Epithelial cell of esophagus (primary cell): ENCODE results near the gene OTUD5.
"Not testable (repeated sequence)": the region's sequence is repeated elsewhere in the genome, so short reads cannot be mapped to it uniquely, and the experiment has no call there.

Experiments
- DNase-seq: peaks from one replicate; pipeline ENCODE4 v3.0.0; 2010; ENCODE audit warnings: low read depth
- H3K4me3 ChIP-seq: 2 replicates; pipeline ENCODE4 v1.5.1; 2011; ENCODE audit warnings: mild to moderate bottlenecking, low read length, control low read depth
- CTCF ChIP-seq: IDR thresholded peaks from 2 replicates; pipeline ENCODE4 v1.5.1; 2011; ENCODE audit warnings: low read depth, mild to moderate bottlenecking, low read length, control low read depth, inconsistent platforms; ENCODE audit not compliant: insufficient read depth; ENCODE audit errors: missing control alignments

Gene OTUD5

GRCh38 chrX:48983081-48983480 is 25.7 kb upstream of the OTUD5 start:
- TF ChIP-seq CTCF, result no peak
- no peak overlapping the region for H3K4me3 ChIP-seq
- DNase-seq, result no peak

DNA sequence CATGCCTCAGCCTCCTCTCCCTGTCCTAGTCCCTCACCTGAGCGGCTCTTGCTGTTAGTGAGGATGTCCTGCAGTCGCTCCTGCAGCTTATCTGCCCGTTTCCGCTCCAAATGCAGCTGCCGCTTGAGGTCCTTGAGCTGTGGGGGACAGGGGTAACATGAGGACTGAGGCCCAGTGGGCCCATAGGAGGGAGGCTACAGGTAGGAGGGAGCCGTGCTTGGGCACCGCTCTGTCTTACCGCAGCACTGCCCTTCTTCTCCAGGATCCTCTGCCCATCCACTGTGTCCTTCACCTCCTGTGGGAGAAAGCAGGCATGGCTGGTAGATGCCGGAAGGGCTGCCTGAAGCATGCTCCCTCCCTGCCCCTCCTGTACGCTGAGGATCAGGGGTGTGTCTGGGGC is 23.8 kb upstream of the OTUD5 start:
- no peak overlapping the region for H3K4me3 ChIP-seq
- no peak for TF ChIP-seq CTCF
- no peak for DNase-seq

DNA sequence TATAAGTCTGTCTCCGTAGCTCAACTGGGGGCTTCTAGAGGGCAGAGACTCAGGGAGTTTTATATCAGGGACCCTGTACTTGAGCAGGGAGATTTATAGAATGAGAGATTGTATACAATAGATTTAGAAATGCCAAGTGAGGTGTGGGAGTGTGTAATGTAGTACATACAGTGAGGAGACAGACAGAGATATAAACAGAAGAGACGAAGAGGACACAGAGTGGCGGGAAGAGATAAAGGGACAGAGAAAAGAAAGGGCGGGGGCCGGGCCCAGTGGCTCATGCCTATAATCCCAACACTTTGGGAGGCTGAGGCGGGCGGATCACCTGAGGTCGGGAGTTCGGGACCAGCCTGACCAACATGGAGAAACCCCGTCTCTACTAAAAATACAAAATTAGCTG is 22.9 kb upstream of the OTUD5 start:
- DNase-seq, H3K4me3 ChIP-seq: not testable (repeated sequence)

GRCh38 chrX:48978226-48978625 is 20.8 kb upstream of the OTUD5 start:
- DNase-seq, result no peak
- TF ChIP-seq CTCF, result no peak
- no peak overlapping the region for H3K4me3 ChIP-seq

DNA sequence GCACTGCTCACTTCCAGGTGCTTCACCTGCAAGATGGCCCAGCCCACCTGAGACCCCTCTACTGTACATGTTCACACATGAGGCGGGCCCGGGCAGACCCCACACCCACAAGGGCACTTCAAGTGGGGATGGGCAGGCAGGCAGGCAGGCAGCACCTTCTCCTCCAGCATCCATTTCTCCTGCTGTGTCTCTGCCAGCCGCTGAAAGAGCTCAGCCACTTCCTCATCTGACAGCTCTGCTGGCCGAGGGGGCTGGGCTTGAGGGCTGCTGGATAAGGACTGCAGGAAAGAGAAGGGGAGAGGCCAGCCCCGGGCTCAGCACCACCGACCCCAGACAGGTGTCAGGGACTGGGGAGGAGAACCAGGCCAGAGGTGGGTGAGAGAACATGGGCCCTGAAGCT is 18.7 kb upstream of the OTUD5 start:
- no peak overlapping the region for H3K4me3 ChIP-seq
- DNase-seq, result no peak
- TF ChIP-seq CTCF, result no peak

DNA sequence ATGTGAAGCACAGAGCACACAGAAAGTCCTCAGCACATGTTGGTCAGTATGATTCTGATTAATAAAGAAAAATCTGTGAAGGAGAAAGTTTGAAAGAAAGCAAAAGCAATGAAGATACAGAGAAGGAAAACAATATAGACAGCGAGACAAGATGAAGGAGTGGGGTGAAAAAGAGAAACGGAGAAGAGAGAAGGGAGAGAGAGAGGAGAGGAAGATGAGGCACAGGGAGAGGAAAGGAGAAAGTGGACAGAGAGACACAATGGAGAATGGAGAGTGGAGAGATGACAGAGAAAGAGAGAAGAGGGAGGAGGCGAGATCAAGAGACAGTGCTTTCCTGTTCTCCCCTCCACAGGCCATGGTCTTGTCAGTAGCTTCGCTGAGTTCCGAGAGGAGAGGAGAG is 18.1 kb upstream of the OTUD5 start:
- no peak overlapping the region for H3K4me3 ChIP-seq
- DNase-seq, result no peak
- no peak for TF ChIP-seq CTCF

GRCh38 chrX:48975041-48975440 is 17.6 kb upstream of the OTUD5 start:
- H3K4me3 ChIP-seq, result no peak overlapping the region
- TF ChIP-seq CTCF, result no peak
- DNase-seq, result no peak

GRCh38 chrX:48974574-48974973 is 17.2 kb upstream of the OTUD5 start:
- no peak overlapping the region for H3K4me3 ChIP-seq
- TF ChIP-seq CTCF, result no peak
- DNase-seq, result no peak
